Kidney capillary endothelial cell (primary cell): ENCODE data around the gene PTPRCAP.
A peak's percentile ranks its signal among the peaks of the same experiment; 100 is the strongest.

ENCODE experiments used
- DNase-seq: peaks from one replicate; pipeline ENCODE4 v3.0.0-alpha.2; 2018; ENCODE audit warnings: low spot score

Gene PTPRCAP

GRCh38 chr11:67396259-67396581 lies 41.3 kb downstream of the PTPRCAP start:
- DNase-seq, result no peak

DNA sequence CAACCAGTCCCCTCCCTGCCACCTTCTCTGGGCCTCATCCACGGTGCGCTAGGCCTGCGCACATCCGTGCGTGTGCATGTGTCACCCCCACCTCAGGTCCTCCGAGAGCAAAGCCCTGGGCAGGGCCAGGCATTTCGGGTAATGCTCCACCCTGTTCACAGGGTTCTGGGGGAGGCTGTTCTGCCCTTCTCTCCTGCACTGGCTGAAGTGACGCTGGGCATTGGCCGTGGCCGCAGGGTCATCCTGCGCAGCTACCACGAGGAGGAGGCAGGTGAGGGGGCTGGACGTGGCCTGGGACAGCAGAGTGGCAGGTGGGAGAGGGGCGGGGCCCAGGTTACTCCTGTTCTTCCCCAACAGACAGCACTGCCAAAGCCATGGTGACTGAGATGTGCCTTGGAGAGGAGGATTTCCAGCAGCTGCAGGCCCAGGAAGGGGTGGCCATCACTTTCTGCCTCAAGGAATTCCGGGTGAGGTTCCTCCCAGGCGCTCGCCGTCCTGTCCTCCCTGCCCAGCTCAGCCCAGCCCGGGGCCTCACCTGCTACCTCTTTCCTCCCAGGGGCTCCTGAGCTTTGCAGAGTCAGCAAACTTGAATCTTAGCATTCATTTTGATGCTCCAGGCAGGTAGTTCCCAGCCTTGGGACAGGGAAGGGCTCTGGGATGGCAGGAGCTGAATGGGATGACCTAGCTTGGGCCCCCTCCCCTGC lies 41.8 kb downstream of the PTPRCAP start:
- no peak for DNase-seq

GRCh38 chr11:67393990-67394389 lies 43.5 kb downstream of the PTPRCAP start:
- DNase-seq, result no peak

DNA sequence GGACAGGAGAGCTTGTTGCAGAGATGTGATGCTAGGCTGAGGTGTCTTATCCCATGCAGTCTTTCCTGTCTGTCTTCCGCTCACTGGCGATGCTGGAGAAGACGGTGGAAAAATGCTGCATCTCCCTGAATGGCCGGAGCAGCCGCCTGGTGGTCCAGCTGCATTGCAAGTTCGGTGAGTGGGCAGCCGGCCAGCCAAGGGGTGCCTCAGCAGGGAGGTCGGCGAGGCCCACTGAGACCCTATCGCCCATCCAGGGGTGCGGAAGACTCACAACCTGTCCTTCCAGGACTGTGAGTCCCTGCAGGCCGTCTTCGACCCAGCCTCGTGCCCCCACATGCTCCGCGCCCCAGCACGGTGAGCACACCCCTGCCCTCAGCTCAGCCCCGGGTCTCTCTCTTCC lies 44.0 kb downstream of the PTPRCAP start:
- DNase-seq, result no peak

DNA sequence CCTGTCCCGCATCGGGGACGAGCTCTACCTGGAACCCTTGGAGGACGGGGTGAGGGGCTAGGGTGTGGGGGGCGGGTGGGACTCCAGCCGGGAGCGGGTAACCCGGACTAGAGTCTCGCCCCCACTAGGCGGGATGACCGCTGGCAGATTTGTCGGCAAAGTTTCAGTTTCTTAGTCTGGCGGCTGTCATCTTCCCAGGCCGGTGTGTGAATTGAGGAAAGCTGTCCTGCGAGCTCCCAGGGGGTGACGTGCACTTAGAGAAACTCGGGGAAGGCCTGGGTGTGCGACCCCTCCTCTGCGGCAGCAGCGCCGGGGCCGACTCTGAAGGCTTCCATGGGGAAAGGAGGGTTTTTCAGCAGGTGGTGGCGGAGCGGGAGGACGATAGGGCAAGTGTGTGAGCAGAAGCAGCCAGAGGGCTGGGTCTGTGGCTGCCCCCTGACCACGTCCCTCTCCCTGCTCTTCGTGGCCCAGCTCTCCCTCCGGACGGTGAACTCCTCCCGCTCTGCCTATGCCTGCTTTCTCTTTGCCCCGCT lies 45.2 kb downstream of the PTPRCAP start:
- no peak for DNase-seq

- peak; percentile 90 for DNase-seq
Measured at GRCh38 chr11:67391304-67392182, 45.9 kb downstream of the PTPRCAP start, which contains the start of gene RAD9A. Gene RAD9A, plus strand, starts transcription at chr11:67391986. Its CDS starts 59 bp downstream, at chr11:67392045.

GRCh38 chr11:67390947-67391303 lies 46.6 kb downstream of the PTPRCAP start:
- no peak for DNase-seq

DNA sequence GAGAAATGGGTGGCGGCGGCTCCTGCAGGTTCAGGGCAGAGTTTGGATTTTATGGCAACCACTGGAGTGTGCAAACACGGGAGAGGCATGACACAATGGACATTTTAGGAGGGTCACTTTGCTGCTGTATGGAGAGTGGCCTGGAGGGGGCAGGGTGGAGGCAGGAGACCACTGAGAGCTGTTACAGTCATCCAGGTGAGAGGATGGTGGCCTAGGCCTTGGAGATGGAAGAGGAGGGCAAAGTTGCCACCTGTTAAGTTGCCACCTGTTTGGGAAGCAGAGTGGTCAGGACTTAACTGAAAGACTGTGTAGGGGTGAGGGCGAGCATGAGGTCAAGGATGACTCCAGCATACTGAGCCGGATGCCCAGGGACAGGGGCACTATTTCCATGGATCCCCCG lies 48.0 kb downstream of the PTPRCAP start:
- no peak for DNase-seq

- no peak for DNase-seq
Measured at GRCh38 chr11:67387518-67387917, 50.0 kb downstream of the PTPRCAP start.

DNA sequence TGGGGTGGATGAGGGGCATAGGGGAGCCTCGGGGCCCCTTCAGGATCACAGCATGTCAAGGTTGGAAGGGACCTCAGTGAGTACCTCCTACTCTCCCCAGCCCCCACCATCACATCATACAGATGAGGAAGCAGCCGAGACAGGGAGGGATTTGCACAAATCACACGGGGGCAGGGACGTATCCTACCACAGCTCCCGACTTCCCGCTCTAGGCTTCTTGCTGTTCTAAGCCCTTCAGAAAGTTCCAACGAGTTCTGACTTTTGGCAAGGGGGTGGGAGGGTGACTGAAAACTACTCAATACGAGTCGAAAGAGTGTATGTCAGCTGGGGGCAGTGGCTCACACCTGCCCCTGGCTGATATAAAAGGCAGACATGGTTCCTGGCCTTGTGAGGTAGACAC lies 50.4 kb downstream of the PTPRCAP start:
- no peak for DNase-seq
